Muscle of leg (tissue), 11 donors: ENCODE results near the gene SLC12A9. TPM values are rescaled to one million over a fixed set of nuclear protein-coding genes. Genes with fewer than 3 reads are reported as not detected.
"Not testable (repeated sequence)": the region's sequence is repeated elsewhere in the genome, so short reads cannot be mapped to it uniquely, and the experiment has no call there.

ENCODE experiments used
- DNase-seq: peaks from one replicate; pipeline ENCODE4 v3.0.0; 2013
- H3K27ac ChIP-seq: one replicate; pipeline ENCODE4 v1.5.1; 2013; ENCODE audit warnings: mild to moderate bottlenecking, low read length, control low read depth
- H3K27me3 ChIP-seq: one replicate; pipeline ENCODE4 v1.6.1; 2013; ENCODE audit warnings: low read length; ENCODE audit not compliant: control insufficient read depth, insufficient read depth
- H3K36me3 ChIP-seq: one replicate; pipeline ENCODE4 v1.6.1; 2013; ENCODE audit warnings: low read length; ENCODE audit not compliant: control insufficient read depth, insufficient read depth
- H3K4me1 ChIP-seq: one replicate; pipeline ENCODE4 v1.6.1; 2013; ENCODE audit warnings: low read length; ENCODE audit not compliant: control insufficient read depth, insufficient read depth
- H3K4me3 ChIP-seq: one replicate; pipeline ENCODE4 v1.5.1; 2013; ENCODE audit warnings: low read length, control low read depth
- H3K9me3 ChIP-seq: replicated peaks from 2 replicates; pipeline ENCODE4 v1.6.1; 2013; ENCODE audit warnings: low read depth, low read length; ENCODE audit not compliant: control insufficient read depth
- WGBS: methylation state at CpG from one replicate; pipeline ENCODE4 v1.1.5; 2013; ENCODE audit warnings: missing lambda C conversion rate; ENCODE audit not compliant: insufficient coverage; 5-methylcytosine and 5-hydroxymethylcytosine counted together
- polyA plus RNA-seq, 8 donors: library from polyadenylated mRNA; unstranded; fragments of 120-200 nt; gene quantifications; one replicate each; pipeline versions ENCODE4 v1.2.1 to v1.2.3, GENCODE V29; 2013; ENCODE audit warnings: inconsistent platforms in 1 of 8, low replicate concordance in 1 of 8; ENCODE audit not compliant: insufficient read length in 8 of 8, insufficient read depth in 1 of 8
- total RNA-seq: library from RNA; stranded (reverse); fragments of 120-200 nt; gene quantifications from one replicate; pipeline ENCODE4 v1.2.4, GENCODE V29; 2013

Gene SLC12A9
- total and polyA plus RNA-seq, 9 donors: 9.7 to 25.4 (median 18.4) TPM

GRCh38 chr7:100896732-100897608, 44.5 kb downstream of the SLC12A9 start:
- Histone ChIP-seq H3K4me3 (peak overlapping the region; percentile 13), H3K27ac (no peak overlapping the region), H3K27me3 (peaks cover 37% of the 10 kb centered on the region), H3K9me3 (no peaks in the 10 kb centered on the region), H3K4me1 (peaks cover 38% of the 10 kb centered on the region), H3K36me3 (peaks cover 5% of the 10 kb centered on the region)
- DNase-seq: no peak
- WGBS: under 1% methylated on average over 83 of the region's 95 CpGs

GRCh38 chr7:100897772-100898454, 45.4 kb downstream of the SLC12A9 start:
- Histone ChIP-seq H3K27ac (no peak overlapping the region), H3K9me3 (no peaks in the 10 kb centered on the region), H3K4me3 (no peak overlapping the region), H3K27me3 (peaks cover 37% of the 10 kb centered on the region), H3K4me1 (peaks cover 36% of the 10 kb centered on the region), H3K36me3 (peaks cover 2% of the 10 kb centered on the region)
- DNase-seq: no peak
- 53% methylated on average over 4 of the region's 13 CpGs for WGBS

DNA sequence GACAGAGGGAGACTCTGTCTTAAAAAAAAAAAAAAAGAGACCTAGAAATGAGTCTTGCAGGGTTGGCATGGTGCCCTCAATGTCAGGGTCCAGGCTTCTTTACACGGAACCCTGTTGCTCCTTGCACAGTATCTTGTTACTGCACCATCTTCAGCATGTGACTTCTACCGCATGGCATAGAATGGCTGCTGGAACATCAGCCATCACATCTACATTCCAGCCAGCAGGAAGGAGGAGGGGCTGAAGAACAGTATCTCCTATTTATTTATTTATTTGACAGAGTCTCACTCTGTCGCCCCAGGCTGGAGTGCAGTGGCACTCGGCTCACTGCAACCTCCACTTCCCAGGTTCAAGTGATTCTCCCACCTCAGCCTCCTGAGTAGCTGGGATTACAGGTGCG, 46.9 kb downstream of the SLC12A9 start:
- no peaks in the 10 kb centered on the region for H3K36me3 ChIP-seq
- peaks cover 21% of the 10 kb centered on the region for H3K4me1 ChIP-seq
- H3K4me3 ChIP-seq: no peak overlapping the region
- peaks cover 37% of the 10 kb centered on the region for H3K27me3 ChIP-seq
- no CpG with 5 or more reads among the region's 5 CpGs for WGBS
- no peak overlapping the region for H3K27ac ChIP-seq
- no peak for DNase-seq
- no peaks in the 10 kb centered on the region for H3K9me3 ChIP-seq

GRCh38 chr7:100900978-100901377, 48.5 kb downstream of the SLC12A9 start:
- WGBS: 67% methylated on average over 1 of the region's 2 CpGs
- DNase-seq: no peak
- H3K36me3 ChIP-seq: no peaks in the 10 kb centered on the region
- no peaks in the 10 kb centered on the region for H3K9me3 ChIP-seq
- peaks cover 29% of the 10 kb centered on the region for H3K27me3 ChIP-seq
- H3K4me1 ChIP-seq: peaks cover 10% of the 10 kb centered on the region
- no peak overlapping the region for H3K4me3 ChIP-seq
- no peak overlapping the region for H3K27ac ChIP-seq

- no peak for DNase-seq
Observed at GRCh38 chr7:100901921-100902332, 49.4 kb downstream of the SLC12A9 start.

GRCh38 chr7:100902638-100903037, 50.1 kb downstream of the SLC12A9 start:
- peaks cover 15% of the 10 kb centered on the region for H3K27me3 ChIP-seq
- H3K27ac ChIP-seq: no peak overlapping the region
- H3K36me3 ChIP-seq: no peaks in the 10 kb centered on the region
- H3K4me1 ChIP-seq: no peaks in the 10 kb centered on the region
- no CpG with 5 or more reads among the region's 7 CpGs for WGBS
- DNase-seq: no peak
- H3K4me3 ChIP-seq: no peak overlapping the region
- H3K9me3 ChIP-seq: no peaks in the 10 kb centered on the region

More at GRCh38 chr7:100901921-100902332, 49.4 kb downstream of the SLC12A9 start:
- Histone ChIP-seq H3K9me3 (no peaks in the 10 kb centered on the region), H3K27ac (no peak overlapping the region), H3K36me3 (no peaks in the 10 kb centered on the region), H3K27me3 (peaks cover 21% of the 10 kb centered on the region), H3K4me1 (peaks cover 2% of the 10 kb centered on the region), H3K4me3 (no peak overlapping the region)
- WGBS: 71% methylated on average over 3 of the region's 5 CpGs

DNA sequence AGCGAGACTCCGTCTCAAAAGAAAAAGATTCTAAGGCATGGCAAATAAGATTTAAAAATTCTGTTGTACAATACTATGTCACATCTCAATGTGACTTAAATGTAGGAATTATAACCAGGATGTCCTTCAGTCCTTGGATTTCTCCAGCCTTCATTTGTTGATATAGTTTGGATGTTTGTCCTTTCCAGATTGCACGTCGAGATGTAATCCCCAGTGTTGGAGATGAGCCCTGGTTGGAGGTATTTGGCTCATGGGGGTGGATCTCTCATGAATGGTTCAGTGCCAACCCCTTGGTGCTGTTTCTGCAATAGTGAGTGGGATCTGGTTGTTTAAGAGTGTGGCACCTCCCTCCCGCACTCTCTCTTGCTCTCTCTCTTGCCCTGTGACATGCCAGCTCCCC, 56.0 kb downstream of the SLC12A9 start:
- 79% methylated on average over 2 of the region's 5 CpGs for WGBS
- peaks cover 4% of the 10 kb centered on the region for H3K27me3 ChIP-seq

GRCh38 chr7:100910443-100910842, 57.9 kb downstream of the SLC12A9 start:
- WGBS: 72% methylated on average over 4 of the region's 7 CpGs
- H3K9me3 ChIP-seq, H3K27me3 ChIP-seq, H3K4me3 ChIP-seq, H3K4me1 ChIP-seq, H3K36me3 ChIP-seq, H3K27ac ChIP-seq: not testable (repeated sequence)
- peak; percentile 17 for DNase-seq

More for the DNA sequence above, 56.0 kb downstream of the SLC12A9 start:
- no peaks in the 10 kb centered on the region for H3K36me3 ChIP-seq
- H3K4me1 ChIP-seq: no peaks in the 10 kb centered on the region
- no peak for DNase-seq
- H3K27ac ChIP-seq: no peak overlapping the region
- peaks cover 3% of the 10 kb centered on the region for H3K9me3 ChIP-seq
- H3K4me3 ChIP-seq: no peak overlapping the region

- Histone ChIP-seq H3K36me3 (no peaks in the 10 kb centered on the region), H3K27ac (no peak overlapping the region), H3K9me3 (peaks cover 3% of the 10 kb centered on the region), H3K4me1 (no peaks in the 10 kb centered on the region), H3K4me3 (no peak overlapping the region), H3K27me3 (peaks cover 2% of the 10 kb centered on the region)
- 100% methylated on average over 1 of the region's 3 CpGs for WGBS
- no peak for DNase-seq
Observed at GRCh38 chr7:100911484-100911883, 59.0 kb downstream of the SLC12A9 start.

DNA sequence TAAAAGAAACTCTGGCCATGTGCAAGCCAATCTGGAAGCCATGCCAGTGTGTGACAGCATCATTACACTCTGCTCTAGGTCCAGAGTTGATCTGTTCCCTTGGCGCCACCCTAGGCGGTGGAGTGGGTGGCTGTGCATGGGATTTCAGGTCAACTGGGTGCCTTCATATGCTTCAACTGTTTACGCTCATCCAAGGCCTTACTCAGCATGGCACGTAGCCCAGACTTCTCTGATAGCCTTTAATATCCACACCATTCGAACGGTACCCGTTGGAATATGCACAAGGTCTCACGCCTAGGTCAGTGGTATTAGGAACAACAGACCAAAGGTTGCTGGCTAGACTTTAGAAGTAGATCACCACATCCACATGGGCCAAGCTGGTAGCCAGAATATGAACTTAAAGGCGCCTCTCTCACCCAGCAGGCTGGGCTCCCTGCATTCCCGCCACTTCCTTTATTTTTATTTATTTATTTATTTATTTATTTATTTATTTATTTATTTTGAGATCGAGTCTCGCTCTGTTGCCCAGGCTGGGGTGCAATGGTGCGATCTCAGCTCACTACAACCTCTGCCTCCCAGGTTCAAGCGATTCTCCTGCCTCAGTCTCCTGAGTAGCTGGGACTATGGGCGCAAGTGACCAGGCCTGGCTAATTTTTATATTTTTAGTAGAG, 61.8 kb downstream of the SLC12A9 start:
- H3K27ac ChIP-seq: no peak overlapping the region
- no peaks in the 10 kb centered on the region for H3K9me3 ChIP-seq
- no peaks in the 10 kb centered on the region for H3K4me1 ChIP-seq
- no peaks in the 10 kb centered on the region for H3K36me3 ChIP-seq
- WGBS: 86% methylated on average over 4 of the region's 15 CpGs
- DNase-seq: no peak
- no peak overlapping the region for H3K4me3 ChIP-seq
- H3K27me3 ChIP-seq: peaks cover 2% of the 10 kb centered on the region
